22Rv1 (cell line): Measurements from ENCODE around the gene DPH1.

Source experiments
- ZFX ChIP-seq: fragments of 450-650 bp; IDR thresholded peaks from 2 replicates; pipeline ENCODE4 v1.6.1; 2017; ENCODE audit warnings: antibody characterized with exemption, borderline replicate concordance
- TF ChIP-seq, protein P1 (sequence below): fragments of 450-650 bp; IDR thresholded peaks from 2 replicates; pipeline ENCODE4 v1.5.1; 2017; ENCODE audit warnings: mild to moderate bottlenecking

GRCh38 chr17:2093349-2093748 lies 63.4 kb downstream of the DPH1 start:
- TF ChIP-seq, protein P1, sequence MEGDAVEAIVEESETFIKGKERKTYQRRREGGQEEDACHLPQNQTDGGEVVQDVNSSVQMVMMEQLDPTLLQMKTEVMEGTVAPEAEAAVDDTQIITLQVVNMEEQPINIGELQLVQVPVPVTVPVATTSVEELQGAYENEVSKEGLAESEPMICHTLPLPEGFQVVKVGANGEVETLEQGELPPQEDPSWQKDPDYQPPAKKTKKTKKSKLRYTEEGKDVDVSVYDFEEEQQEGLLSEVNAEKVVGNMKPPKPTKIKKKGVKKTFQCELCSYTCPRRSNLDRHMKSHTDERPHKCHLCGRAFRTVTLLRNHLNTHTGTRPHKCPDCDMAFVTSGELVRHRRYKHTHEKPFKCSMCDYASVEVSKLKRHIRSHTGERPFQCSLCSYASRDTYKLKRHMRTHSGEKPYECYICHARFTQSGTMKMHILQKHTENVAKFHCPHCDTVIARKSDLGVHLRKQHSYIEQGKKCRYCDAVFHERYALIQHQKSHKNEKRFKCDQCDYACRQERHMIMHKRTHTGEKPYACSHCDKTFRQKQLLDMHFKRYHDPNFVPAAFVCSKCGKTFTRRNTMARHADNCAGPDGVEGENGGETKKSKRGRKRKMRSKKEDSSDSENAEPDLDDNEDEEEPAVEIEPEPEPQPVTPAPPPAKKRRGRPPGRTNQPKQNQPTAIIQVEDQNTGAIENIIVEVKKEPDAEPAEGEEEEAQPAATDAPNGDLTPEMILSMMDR, result no peak
- TF ChIP-seq ZFX, result no peak
